Hepatocyte (in vitro differentiated cells): ENCODE results near the gene RASGRF1. TPM values are rescaled to one million over a fixed set of nuclear protein-coding genes. Genes with fewer than 3 reads are reported as not detected.
A peak's percentile ranks its signal among the peaks of the same experiment; 100 is the strongest.

ENCODE experiments used
- DNase-seq: peaks from one replicate; pipeline ENCODE4 v3.0.0-alpha.2; 2016; ENCODE audit warnings: low spot score
- H2AFZ ChIP-seq: fragments of 200-600 bp; sonication (generic); 2 replicates; pipeline ENCODE4 v1.6.0; 2016; ENCODE audit warnings: antibody characterized with exemption, mild to moderate bottlenecking
- H3K27ac ChIP-seq: fragments of 200-600 bp; sonication (generic); 2 replicates; pipeline ENCODE4 v1.5.1; 2016; ENCODE audit warnings: mild to moderate bottlenecking
- H3K27me3 ChIP-seq: fragments of 200-600 bp; sonication (generic); 2 replicates; pipeline ENCODE4 v1.6.1; 2016
- H3K36me3 ChIP-seq: fragments of 200-600 bp; sonication (generic); replicated peaks from 2 replicates; pipeline ENCODE4 v1.5.1; 2016; ENCODE audit warnings: low read depth; ENCODE audit not compliant: insufficient read depth
- H3K4me1 ChIP-seq: fragments of 200-600 bp; sonication (generic); 2 replicates; pipeline ENCODE4 v1.5.1; 2016; ENCODE audit warnings: mild to moderate bottlenecking, moderate library complexity; ENCODE audit not compliant: insufficient read depth
- H3K4me2 ChIP-seq: fragments of 200-600 bp; sonication (generic); 2 replicates; pipeline ENCODE4 v1.6.0; 2016
- H3K4me3 ChIP-seq: fragments of 200-600 bp; sonication (generic); 2 replicates; pipeline ENCODE4 v1.5.1; 2016; ENCODE audit warnings: mild to moderate bottlenecking
- H3K79me2 ChIP-seq: fragments of 200-600 bp; sonication (generic); 2 replicates; pipeline ENCODE4 v1.6.0; 2017; ENCODE audit warnings: mild to moderate bottlenecking
- H3K9me2 ChIP-seq: fragments of 200-600 bp; sonication (generic); replicated peaks from 2 replicates; pipeline ENCODE4 v1.6.0; 2017; ENCODE audit warnings: mild to moderate bottlenecking; ENCODE audit not compliant: insufficient read depth
- H3K9me3 ChIP-seq: fragments of 200-600 bp; sonication (generic); 2 replicates; pipeline ENCODE4 v1.5.1; 2016; ENCODE audit warnings: low read depth, mild to moderate bottlenecking
- H4K20me1 ChIP-seq: fragments of 200-600 bp; sonication (generic); 2 replicates; pipeline ENCODE4 v1.6.0; 2016; ENCODE audit warnings: mild to moderate bottlenecking; ENCODE audit not compliant: insufficient read depth, poor library complexity, severe bottlenecking
- EZH2 ChIP-seq: fragments of 200-600 bp; sonication (generic); IDR thresholded peaks from 2 replicates; pipeline ENCODE4 v1.6.1; 2016; ENCODE audit warnings: antibody characterized with exemption, mild to moderate bottlenecking, borderline replicate concordance
- EZH2phosphoT487 ChIP-seq: fragments of 200-600 bp; sonication (generic); IDR thresholded peaks from one replicate; pipeline ENCODE4 v1.6.1; 2018; ENCODE audit warnings: antibody characterized with exemption, mild to moderate bottlenecking, low read depth, moderate library complexity; ENCODE audit not compliant: unreplicated experiment, severe bottlenecking
- WGBS: methylation state at CpG from one replicate; pipeline ENCODE4 v1.1.6; 2016; ENCODE audit warnings: low lambda C conversion rate; ENCODE audit errors: missing lambda C conversion rate; 5-methylcytosine and 5-hydroxymethylcytosine counted together
- polyA plus RNA-seq: library from polyadenylated mRNA; unstranded; fragments of >200 nt; fragmentation: Nextera tagmentation; extraction: Ambion mirVana; gene quantifications from 2 replicates; pipeline ENCODE4 v1.2.1, GENCODE V29; 2016
- total RNA-seq: library from RNA; depleted of rRNA; stranded (reverse); fragments of >200 nt; gene quantifications from 2 replicates; pipeline ENCODE4 v1.2.3, GENCODE V29; 2014
- TF ChIP-seq, protein P1 (sequence below): fragments of 200-600 bp; sonication (generic); IDR thresholded peaks from 2 replicates; pipeline ENCODE4 v1.5.1; 2016; ENCODE audit warnings: antibody characterized with exemption, mild to moderate bottlenecking; ENCODE audit not compliant: poor library complexity

Gene RASGRF1
- total and polyA plus RNA-seq, 2 experiments from 2014 or later: 0.52 to 1.5 TPM

DNA sequence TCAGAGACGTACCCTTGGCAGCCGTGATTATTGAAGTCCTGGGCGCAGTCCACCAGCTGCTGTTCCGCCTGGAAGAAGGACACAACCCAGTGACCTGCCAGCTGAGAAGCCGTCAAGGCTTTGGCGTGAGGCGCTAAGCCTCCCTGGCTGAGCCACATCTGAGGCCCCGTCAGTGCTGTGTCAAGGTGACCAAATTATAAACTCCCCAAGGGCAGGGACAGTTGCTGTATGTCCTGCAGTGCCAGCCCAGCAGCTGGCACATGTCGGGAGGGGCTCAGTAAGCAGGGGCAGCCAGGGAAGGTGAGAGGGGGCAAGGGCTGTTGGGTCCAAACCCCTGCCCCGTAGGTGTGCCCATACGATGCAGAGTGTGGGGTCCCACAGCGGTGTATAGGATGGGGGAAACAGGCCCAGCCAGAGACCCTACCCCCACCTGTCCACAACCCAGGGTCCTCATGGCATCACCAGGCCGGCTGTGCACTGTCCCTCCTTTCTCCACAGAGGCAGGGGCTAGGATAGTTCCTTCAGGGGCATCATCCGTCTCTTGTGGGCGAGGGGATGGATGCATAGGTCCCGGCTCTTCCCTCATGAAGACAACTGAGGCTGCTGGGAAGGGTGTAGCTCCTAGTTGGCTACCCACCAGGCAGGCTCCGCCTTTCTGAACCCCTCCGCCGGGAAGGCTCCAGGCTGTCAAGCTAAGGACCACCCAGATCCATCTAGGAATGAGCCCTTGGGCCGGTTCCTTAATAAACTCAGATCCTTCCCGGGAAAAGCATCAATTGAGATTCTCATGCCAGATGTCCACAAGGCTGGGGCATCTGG lies 158.9 kb downstream of the RASGRF1 start:
- 94% methylated on average over 21 of the region's 21 CpGs for WGBS
- Histone ChIP-seq H3K79me2 (no peaks in the 10 kb centered on the region), H4K20me1 (no peaks in the 10 kb centered on the region), H3K4me1 (peaks cover 9% of the 10 kb centered on the region), H3K4me2 (no peak overlapping the region), H3K27ac (peak overlapping the region; percentile 60), H3K27me3 (no peaks in the 10 kb centered on the region), H3K36me3 (no peaks in the 10 kb centered on the region), H3K9me3 (no peaks in the 10 kb centered on the region), H3K9me2 (no peaks in the 10 kb centered on the region), H3K4me3 (no peak overlapping the region), H2AFZ (no peak overlapping the region)
- DNase-seq: no peak
- TF ChIP-seq, protein P1, sequence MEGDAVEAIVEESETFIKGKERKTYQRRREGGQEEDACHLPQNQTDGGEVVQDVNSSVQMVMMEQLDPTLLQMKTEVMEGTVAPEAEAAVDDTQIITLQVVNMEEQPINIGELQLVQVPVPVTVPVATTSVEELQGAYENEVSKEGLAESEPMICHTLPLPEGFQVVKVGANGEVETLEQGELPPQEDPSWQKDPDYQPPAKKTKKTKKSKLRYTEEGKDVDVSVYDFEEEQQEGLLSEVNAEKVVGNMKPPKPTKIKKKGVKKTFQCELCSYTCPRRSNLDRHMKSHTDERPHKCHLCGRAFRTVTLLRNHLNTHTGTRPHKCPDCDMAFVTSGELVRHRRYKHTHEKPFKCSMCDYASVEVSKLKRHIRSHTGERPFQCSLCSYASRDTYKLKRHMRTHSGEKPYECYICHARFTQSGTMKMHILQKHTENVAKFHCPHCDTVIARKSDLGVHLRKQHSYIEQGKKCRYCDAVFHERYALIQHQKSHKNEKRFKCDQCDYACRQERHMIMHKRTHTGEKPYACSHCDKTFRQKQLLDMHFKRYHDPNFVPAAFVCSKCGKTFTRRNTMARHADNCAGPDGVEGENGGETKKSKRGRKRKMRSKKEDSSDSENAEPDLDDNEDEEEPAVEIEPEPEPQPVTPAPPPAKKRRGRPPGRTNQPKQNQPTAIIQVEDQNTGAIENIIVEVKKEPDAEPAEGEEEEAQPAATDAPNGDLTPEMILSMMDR: no peak
- TF ChIP-seq EZH2 (no peak), EZH2phosphoT487 (no peak)

DNA sequence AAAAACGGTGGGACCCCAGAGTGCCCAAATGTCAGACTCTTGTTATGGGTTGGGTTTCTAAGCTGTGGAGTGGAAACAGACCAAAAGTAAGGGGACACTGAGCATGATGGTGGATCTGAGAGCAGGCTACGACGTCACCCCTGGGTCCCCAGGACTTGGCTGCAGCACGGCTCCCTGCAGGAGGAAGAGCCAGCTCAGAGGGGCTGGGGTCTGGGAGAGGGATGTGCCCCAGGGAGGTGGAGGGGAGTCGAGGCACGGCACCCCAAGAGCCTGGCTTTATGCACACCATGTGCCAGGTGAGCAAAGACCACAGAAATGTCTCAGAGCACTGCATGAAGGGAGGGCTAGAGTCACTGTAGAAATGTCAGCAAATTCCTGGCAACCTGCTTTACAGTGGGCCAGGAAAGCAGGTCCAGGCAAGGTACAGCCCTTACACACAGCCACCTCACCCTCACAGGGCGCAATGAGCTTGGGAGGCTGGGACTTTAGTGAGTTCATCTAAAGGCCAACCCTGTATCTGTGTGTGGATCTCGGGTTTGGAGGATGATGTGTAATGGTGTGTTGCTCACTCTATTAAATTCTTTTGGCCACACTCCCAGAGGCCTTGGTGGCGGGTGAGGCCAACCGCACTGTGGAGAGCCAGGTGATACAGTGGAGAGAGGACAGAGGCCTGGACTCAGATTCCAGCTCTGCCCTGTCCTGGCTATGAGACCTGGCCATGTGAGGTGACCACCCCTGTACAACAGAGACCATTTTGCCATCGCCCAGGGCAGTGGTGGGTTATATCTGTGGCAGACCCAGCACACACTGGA lies 159.8 kb downstream of the RASGRF1 start:
- Histone ChIP-seq H3K4me1 (peaks cover 9% of the 10 kb centered on the region), H3K9me3 (no peaks in the 10 kb centered on the region), H3K4me2 (no peak overlapping the region), H3K4me3 (no peak overlapping the region), H3K36me3 (no peaks in the 10 kb centered on the region), H3K27me3 (no peaks in the 10 kb centered on the region), H3K9me2 (no peaks in the 10 kb centered on the region), H2AFZ (no peak overlapping the region), H3K27ac (peak overlapping the region; percentile 60), H3K79me2 (no peaks in the 10 kb centered on the region), H4K20me1 (no peaks in the 10 kb centered on the region)
- TF ChIP-seq EZH2: no peak
- DNase-seq: peak; percentile 67
- WGBS: 62% methylated on average over 10 of the region's 11 CpGs

DNA sequence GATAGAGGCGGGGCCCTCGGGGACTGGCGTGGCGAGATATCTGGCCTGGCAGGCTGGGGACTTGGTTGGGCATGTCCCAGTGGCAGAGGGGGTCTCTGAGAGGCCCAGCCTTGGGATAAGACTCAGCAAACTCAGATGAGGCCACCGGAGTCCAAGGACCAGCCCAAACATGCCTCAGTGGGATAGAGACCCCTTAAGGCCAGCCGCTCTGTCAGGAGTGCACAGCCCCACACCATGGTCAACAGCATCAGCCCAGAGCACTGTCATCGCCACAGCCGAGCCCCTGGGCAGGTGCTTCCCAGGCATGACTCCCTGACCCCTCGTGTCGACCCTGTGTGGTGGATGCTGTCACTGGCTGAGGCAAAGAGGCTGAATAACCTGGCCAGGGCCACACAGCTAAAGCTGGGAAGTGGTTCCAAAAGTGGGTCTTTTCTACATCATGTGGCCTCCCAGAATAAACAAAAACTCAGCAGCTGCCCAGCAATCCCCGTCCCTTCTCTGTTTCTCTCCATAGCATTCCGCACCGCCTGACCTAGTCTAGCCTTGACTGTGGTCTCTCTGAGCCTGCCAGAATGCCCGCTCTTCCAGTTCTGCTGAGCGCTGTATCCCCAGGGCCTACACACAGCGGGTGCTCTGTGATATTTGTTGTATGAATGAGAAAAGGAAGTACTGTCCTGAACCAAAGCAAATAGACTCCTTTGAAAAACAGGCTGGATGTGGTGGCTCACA lies 160.9 kb downstream of the RASGRF1 start:
- Histone ChIP-seq H3K27ac (no peak overlapping the region), H3K4me2 (no peak overlapping the region), H4K20me1 (no peaks in the 10 kb centered on the region), H2AFZ (no peak overlapping the region), H3K9me3 (no peaks in the 10 kb centered on the region), H3K4me1 (peaks cover 9% of the 10 kb centered on the region), H3K27me3 (no peaks in the 10 kb centered on the region), H3K36me3 (no peaks in the 10 kb centered on the region), H3K9me2 (no peaks in the 10 kb centered on the region), H3K4me3 (no peak overlapping the region), H3K79me2 (no peaks in the 10 kb centered on the region)
- no peak for TF ChIP-seq EZH2
- TF ChIP-seq EZH2phosphoT487: no peak
- TF ChIP-seq, protein P1: no peak
- 92% methylated on average over 16 of the region's 16 CpGs for WGBS
- DNase-seq: no peak
